ENCODE measurements around the gene UBE2N. TPM values are rescaled to one million over a fixed set of nuclear protein-coding genes. Genes with fewer than 3 reads are reported as not detected.

The UBE2N gene
- total and polyA plus RNA-seq, 2 of the 8 experiments (the other 6 are each of a cell fraction or from before 2014, with no cell fraction given), result 108 to 225 TPM

DNA sequence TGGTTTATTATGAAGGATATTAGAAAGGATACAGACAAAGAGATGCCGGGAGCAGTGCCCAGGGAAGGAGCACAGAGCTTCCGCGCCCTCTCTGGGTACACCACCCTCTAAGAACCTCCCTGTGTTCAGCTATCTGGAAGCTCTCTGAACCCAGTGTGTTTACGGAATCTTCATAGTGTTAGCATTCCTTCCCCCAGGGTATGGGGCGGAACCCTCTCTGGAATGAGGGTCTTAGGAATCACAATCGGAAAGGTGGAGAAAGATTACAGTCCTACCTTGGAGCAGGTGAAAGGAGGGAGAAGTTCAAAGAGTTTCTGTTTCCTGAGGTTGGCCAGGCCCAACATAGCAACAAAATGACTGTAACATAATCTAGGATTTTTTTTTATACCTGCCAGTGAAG is 70.8 kb downstream of the UBE2N start:
- no peak overlapping the region for H2BK15ac ChIP-seq (ENCODE audit: low read length)
- ChIA-PET POLR2A (ENCODE audit: partially characterized antibody) (interaction anchor here (1.0 to 1.9 kb wide), 3 partner anchors 10 to 1225 kb away, joined by 3 to 4 read pairs (median 3); partner anchors contain the start of gene BTG1), CTCF (ENCODE audit: partially characterized antibody) (interaction anchor here (1.5 kb wide), 1 partner anchor 9 kb away, joined by 3 read pairs; no protein-coding TSS in a partner anchor)
- FAIRE-seq, result no peak
- no peak for TF ChIP-seq FOSL1 (IDR thresholded peaks at IDR 0.05; ENCODE audit: insufficient read depth, low read depth, low read length)
- TF ChIP-seq HDAC6 (IDR thresholded peaks at IDR 0.05; ENCODE audit: low read depth, low read length), result no peak
- peak; percentile 42; the same call in 1 of the 2 replicates for TF ChIP-seq TEAD4 (IDR thresholded peaks at IDR 0.05; ENCODE audit: low read depth, low read length)
- TF ChIP-seq RFX5 (IDR thresholded peaks at IDR 0.05; ENCODE audit: borderline replicate concordance, low read depth, low read length), result no peak
- TF ChIP-seq, protein P1, sequence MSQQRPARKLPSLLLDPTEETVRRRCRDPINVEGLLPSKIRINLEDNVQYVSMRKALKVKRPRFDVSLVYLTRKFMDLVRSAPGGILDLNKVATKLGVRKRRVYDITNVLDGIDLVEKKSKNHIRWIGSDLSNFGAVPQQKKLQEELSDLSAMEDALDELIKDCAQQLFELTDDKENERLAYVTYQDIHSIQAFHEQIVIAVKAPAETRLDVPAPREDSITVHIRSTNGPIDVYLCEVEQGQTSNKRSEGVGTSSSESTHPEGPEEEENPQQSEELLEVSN (IDR thresholded peaks at IDR 0.05), result no peak
- no peak for TF ChIP-seq POU5F1 (IDR thresholded peaks at IDR 0.05; ENCODE audit: low read depth, low read length)
- TF ChIP-seq PHF8 (conservative IDR thresholded peaks at IDR 0.05; ENCODE audit: low read depth, low read length), result no peak
- H4K5ac ChIP-seq (ENCODE audit: insufficient read length, low read depth, low read length), result no peak overlapping the region
- no peaks in the 10 kb centered on the region for H3K79me1 ChIP-seq (ENCODE audit: low read depth, low read length)
- H3K4me1 ChIP-seq (replicated peaks in 1 of 4; ENCODE audit: control insufficient read depth in 3 of 4, insufficient read depth in 4 of 4, low read length in 3 of 4), result peaks cover 3 to 7% (median 4%) of the 10 kb centered on the region in 4 experiments; a peak in 4 of 7 replicates
- H2AFZ ChIP-seq (ENCODE audit: low read length), result no peak overlapping the region
- H3K36me3 ChIP-seq (ENCODE audit: control insufficient read depth in 2 of 4, insufficient read depth in 4 of 4, low read length in 3 of 4), result no peaks in the 10 kb centered on the region
- peaks cover 3% of the 10 kb centered on the region; the same call in 1 of the 2 replicates for H3K23me2 ChIP-seq (ENCODE audit: low read depth, low read length)
- H3K9ac ChIP-seq (replicated peaks in 1 of 4; ENCODE audit: extremely low read depth in 1 of 4, low read depth in 3 of 4, low read length in 3 of 4), result no peak overlapping the region
- H2AK5ac ChIP-seq (ENCODE audit: low read depth, low read length), result no peak overlapping the region
- H3K23ac ChIP-seq (ENCODE audit: insufficient read length), result no peak overlapping the region
- peak in 1 of 2 experiments; percentile 34 for DNase-seq (ENCODE audit: low read depth in 1 of 2, low spot score in 2 of 2)
- H3K79me2 ChIP-seq (ENCODE audit: control insufficient read depth in 1 of 2, insufficient read depth in 2 of 2, low read length in 2 of 2), result no peaks in the 10 kb centered on the region
- H3K27ac ChIP-seq (ENCODE audit: low read depth, low read length), result no peak overlapping the region
- no peak overlapping the region for H4K8ac ChIP-seq (ENCODE audit: extremely low read depth, insufficient read depth, low read length)
- H2BK120ac ChIP-seq (replicated peaks; ENCODE audit: low read depth, low read length), result no peak overlapping the region
- no peak overlapping the region for H3K4ac ChIP-seq (replicated peaks; ENCODE audit: insufficient read length, low read depth, low read length)
- H2BK20ac ChIP-seq (ENCODE audit: low read length), result no peak overlapping the region; the same call in 1 of the 2 replicates
- H3K9me3 ChIP-seq (ENCODE audit: insufficient read depth in 2 of 2, low read depth in 1 of 2, low read length in 1 of 2), result no peaks in the 10 kb centered on the region
- no peak overlapping the region for H2BK12ac ChIP-seq (ENCODE audit: low read depth, low read length)
- no peak overlapping the region for H4K91ac ChIP-seq (replicated peaks; ENCODE audit: insufficient read length, low read length)
- H2BK5ac ChIP-seq (ENCODE audit: low read depth, low read length), result no peak overlapping the region
- no peaks in the 10 kb centered on the region for H4K20me1 ChIP-seq (replicated peaks in 1 of 2; ENCODE audit: control insufficient read depth in 1 of 2, insufficient read depth in 2 of 2, low read length in 2 of 2)
- no peak overlapping the region for H3K4me3 ChIP-seq (ENCODE audit: extremely low read depth in 1 of 4, insufficient read depth in 2 of 4, low read depth in 3 of 4, low read length in 4 of 4)
- no peaks in the 10 kb centered on the region for H3K27me3 ChIP-seq (replicated peaks in 1 of 4; ENCODE audit: control insufficient read depth in 3 of 4, extremely low read depth in 1 of 4, insufficient read depth in 3 of 4, low read length in 3 of 4)
- H3K14ac ChIP-seq (ENCODE audit: insufficient read length), result no peak overlapping the region
- 94% methylated on average over 6 of the region's 6 CpGs; no CpG with 5 or more reads in 1 of the 2 experiments for WGBS, 2 experiments (ENCODE audit: extremely low coverage in 1 of 2, insufficient coverage in 1 of 2, insufficient read length in 1 of 2, insufficient replicate concordance in 2 of 2, low coverage in 1 of 2, low lambda C conversion rate in 2 of 2, missing lambda C conversion rate in 1 of 2)
- peak overlapping the region; percentile 16; the same call in 1 of the 2 replicates for H3K18ac ChIP-seq (ENCODE audit: extremely low read depth, low read length)
- H3K4me2 ChIP-seq (ENCODE audit: insufficient read depth in 1 of 2, low read depth in 2 of 2, low read length in 2 of 2), result no peak overlapping the region
- H3K56ac ChIP-seq (replicated peaks; ENCODE audit: insufficient read length, low read depth, low read length), result no peak overlapping the region
